Measurements from ENCODE around the gene GSE1.

GSE1 gene

DNA sequence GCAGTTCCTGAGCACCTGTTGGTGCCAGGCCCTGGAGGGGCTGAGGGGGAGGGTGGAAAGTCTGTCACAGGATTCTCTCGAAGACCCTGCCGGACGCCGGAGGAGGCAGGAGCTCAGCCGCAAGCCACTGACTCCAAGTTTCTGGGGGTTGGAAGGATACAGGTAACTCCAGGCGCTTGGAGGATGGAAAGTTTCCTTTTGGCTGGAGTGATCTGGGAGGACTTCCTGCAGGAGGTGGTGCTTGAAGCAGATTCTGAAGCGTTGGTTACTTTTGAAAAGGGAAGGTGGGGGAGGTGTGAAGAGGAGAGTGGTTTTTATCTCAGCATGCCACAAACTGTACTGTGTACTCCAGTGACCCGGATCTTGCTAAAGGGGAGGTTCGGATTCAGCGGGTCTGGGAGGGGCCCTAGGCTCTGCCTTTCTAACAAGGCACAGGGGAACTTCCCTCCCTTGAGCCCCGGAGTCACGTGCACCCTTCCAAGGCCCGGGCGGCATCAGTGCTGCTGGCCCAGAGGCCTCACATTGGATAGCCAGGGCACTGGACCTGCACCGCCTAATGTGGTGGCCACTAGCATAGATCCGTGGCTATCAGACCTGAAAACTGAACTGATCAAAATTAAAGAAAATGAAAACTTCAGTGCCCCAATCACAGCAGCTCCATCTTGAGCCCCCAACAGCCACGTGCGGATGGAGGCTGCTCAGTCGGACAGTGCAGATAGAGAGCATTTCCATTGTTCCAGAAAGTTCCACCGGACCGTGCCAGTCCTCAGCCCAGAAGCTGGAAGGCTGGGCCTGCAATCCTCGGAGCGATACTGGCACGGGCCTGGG lies 42.2 kb upstream of the GSE1 start:
- DNase-seq (ENCODE audit: low read depth): peak; percentile 88
- H3K4me3 ChIP-seq (ENCODE audit: low read depth, low read length): peak overlapping the region; percentile 56

DNA sequence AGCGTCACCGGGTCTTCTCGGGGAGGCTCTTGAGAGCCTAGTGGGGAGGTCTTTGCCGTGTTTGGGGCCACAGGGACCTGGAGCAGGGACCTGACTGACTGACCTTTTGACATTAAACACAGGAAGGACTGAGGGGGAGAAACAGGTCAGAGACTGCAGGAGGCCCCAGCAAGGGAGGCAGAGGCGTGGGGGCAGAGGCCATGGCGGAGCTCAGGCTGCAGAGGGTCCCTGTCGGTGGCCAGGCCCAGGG lies 41.6 kb upstream of the GSE1 start:
- TF ChIP-seq, protein P1, sequence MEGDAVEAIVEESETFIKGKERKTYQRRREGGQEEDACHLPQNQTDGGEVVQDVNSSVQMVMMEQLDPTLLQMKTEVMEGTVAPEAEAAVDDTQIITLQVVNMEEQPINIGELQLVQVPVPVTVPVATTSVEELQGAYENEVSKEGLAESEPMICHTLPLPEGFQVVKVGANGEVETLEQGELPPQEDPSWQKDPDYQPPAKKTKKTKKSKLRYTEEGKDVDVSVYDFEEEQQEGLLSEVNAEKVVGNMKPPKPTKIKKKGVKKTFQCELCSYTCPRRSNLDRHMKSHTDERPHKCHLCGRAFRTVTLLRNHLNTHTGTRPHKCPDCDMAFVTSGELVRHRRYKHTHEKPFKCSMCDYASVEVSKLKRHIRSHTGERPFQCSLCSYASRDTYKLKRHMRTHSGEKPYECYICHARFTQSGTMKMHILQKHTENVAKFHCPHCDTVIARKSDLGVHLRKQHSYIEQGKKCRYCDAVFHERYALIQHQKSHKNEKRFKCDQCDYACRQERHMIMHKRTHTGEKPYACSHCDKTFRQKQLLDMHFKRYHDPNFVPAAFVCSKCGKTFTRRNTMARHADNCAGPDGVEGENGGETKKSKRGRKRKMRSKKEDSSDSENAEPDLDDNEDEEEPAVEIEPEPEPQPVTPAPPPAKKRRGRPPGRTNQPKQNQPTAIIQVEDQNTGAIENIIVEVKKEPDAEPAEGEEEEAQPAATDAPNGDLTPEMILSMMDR (IDR thresholded peaks at IDR 0.05; ENCODE audit: insufficient read depth, low read depth, low read length, missing control alignments): no peak
- H3K4me3 ChIP-seq (ENCODE audit: low read depth, low read length): peak overlapping the region; percentile 56
- no peak for DNase-seq (ENCODE audit: low read depth)

More for the DNA sequence above, 42.2 kb upstream of the GSE1 start:
- TF ChIP-seq, protein P1 (IDR thresholded peaks at IDR 0.05; ENCODE audit: insufficient read depth, low read depth, low read length, missing control alignments): no peak

DNA sequence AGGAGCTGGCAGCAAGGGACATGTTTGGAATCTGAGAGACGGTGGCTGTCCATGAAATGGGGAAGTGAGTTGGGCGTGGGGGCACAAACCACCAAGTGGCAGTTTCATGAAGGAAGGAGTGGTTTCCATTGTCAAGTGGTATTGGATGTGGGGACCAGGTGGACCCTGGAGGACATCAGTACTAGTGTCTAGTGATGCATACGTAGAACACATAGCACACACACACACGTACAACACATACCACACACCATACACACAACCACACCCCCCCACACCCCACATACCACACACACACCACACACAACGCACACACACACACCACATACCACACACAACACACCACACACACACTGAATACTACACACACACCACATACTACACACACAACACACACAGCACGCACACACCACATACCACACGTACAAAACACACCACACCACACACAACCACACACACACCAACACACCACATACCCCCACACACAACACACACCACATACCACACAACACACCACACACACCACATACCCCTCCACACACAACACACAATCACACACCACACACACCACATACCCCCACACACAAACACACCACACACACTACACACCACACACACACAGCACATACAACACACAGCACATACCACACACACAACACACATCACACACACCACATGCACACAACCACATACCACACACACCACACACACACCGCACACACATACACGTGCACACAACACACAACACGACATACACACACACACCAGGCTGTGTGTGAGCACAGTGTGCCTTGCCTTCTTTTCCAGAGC lies 41.1 kb upstream of the GSE1 start:
- TF ChIP-seq, protein P1 (IDR thresholded peaks at IDR 0.05; ENCODE audit: insufficient read depth, low read depth, low read length, missing control alignments): no peak
- DNase-seq (ENCODE audit: low read depth): peak; percentile 83
- peak overlapping the region; percentile 56 for H3K4me3 ChIP-seq (ENCODE audit: low read depth, low read length)

DNA sequence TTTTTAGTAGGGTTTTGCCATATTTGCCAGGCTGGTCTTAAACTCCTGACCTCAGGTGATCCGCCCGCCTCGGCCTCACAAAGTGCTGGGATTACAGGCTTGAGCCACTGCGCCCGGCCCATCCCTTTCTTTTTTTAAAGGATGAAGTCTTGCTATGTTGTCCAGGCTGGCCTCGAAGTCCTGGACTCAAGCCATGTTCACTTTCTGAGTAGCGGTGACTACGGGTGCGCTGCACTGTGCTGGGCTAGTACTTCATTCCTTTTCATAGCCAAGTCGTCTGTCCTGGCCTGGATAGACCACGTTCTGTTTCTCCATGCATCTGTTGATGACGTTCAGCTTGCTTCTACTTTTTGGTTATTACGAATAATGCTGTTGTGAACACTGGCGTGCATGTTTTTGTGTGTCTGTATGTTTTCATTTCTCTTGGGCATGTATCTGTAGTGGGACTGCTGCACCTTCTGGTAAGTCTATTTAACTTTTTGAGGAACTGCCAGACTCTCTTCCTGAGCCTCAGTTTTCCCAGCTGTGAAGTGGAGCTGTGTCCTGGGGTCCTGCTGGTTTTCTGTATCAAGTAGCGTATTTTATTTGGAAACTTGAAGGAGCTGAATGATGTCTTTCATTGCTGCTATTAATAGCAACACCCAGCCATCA lies 40.0 kb upstream of the GSE1 start:
- TF ChIP-seq, protein P1 (IDR thresholded peaks at IDR 0.05; ENCODE audit: insufficient read depth, low read depth, low read length, missing control alignments): no peak
- H3K4me3 ChIP-seq (ENCODE audit: low read depth, low read length): no peak overlapping the region
- no peak for DNase-seq (ENCODE audit: low read depth)

DNA sequence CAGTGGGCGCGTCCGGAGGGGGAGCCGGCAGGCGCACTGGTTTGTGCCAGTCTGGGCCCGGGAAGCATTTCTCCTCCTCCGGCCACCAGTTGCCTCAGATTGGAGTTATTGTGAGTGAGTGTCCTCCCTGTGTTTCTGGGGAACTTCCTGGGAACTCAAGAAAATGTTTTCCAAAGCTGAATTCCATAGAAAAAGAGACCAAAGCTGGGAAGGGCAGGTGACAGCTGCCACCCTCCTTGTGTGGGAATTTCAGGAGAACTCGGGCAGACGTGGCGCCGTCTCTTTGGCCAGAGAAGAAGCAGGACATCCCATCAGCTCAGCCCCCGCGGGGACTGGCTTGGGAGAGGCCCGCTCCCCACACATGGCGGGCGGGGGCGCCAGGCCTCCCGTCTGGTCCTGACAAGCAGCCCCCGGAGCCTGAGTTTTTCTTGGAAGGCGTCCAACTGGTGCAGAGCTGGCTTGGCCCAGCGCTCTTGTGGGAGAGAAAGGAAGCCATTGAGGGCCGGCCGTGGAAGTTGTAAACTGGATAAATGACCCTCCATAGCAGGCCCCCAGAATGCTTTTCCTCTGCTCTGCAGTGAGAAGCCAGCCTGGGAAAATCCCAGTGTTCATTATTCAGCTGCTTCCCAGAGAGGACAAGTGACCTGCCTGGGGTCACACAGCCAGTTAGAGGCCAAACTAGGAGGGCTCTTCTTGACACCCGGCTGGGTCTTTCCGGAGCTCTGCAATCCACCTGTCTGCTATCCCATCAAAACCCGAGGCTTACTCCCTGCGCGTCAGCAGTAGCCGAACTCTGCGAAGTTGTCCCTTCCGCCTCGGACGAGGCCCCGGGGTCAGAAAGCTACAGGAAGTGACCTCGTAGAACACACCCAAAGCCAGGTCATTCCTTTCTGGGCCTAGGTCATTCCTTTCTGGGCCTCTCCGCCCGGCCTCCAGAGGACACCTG lies 39.2 kb upstream of the GSE1 start:
- H3K4me3 ChIP-seq (ENCODE audit: low read depth, low read length): no peak overlapping the region
- DNase-seq (ENCODE audit: low read depth): no peak
- TF ChIP-seq, protein P1 (IDR thresholded peaks at IDR 0.05; ENCODE audit: insufficient read depth, low read depth, low read length, missing control alignments): no peak
